K562 (cell line): ENCODE data around the gene ZEB2. TPM values are rescaled to one million over a fixed set of nuclear protein-coding genes. Genes with fewer than 3 reads are reported as not detected.

ENCODE experiments used
- ADNP ChIP-seq: fragments of 200-800 bp; sonication (Bioruptor generic); IDR thresholded peaks from 2 replicates; pipeline ENCODE4 v1.6.1; 2016; ENCODE audit warnings: missing genetic modification characterization, missing compliant biosample characterization
- BDP1 ChIP-seq: IDR thresholded peaks from 3 replicates; pipeline ENCODE4 v1.6.1; 2011; ENCODE audit not compliant: insufficient read length, insufficient read depth
- CBX1 ChIP-seq: sonication (generic); IDR thresholded peaks from 2 replicates; pipeline ENCODE4 v1.6.1; 2016; ENCODE audit warnings: antibody characterized with exemption, low read depth, mild to moderate bottlenecking
- CREM ChIP-seq: IDR thresholded peaks from 2 replicates; pipeline ENCODE4 v1.6.1; 2014; ENCODE audit warnings: antibody characterized with exemption, low read depth
- CTCF ChIP-seq, 3 experiments: IDR thresholded peaks in 2 of 3; conservative IDR thresholded peaks in 1 of 3; 2 replicates each; pipeline ENCODE4 v1.5.1; 2011 to 2012; ENCODE audit warnings: low read length in 3 of 3, mild to moderate bottlenecking in 3 of 3, control low read depth in 2 of 3, improper control_type of control experiment in 1 of 3, inconsistent platforms in 1 of 3, low read depth in 1 of 3, mixed read lengths in 1 of 3, moderate library complexity in 1 of 3; ENCODE audit not compliant: insufficient read depth in 2 of 3
- ETV1 ChIP-seq: fragments of 450-650 bp; conservative IDR thresholded peaks from 2 replicates; pipeline ENCODE4 v1.6.1; 2016; ENCODE audit warnings: missing genetic modification characterization, control low read depth, low read depth, missing compliant biosample characterization
- MCM3 ChIP-seq: fragments of 450-650 bp; IDR thresholded peaks from 2 replicates; pipeline ENCODE4 v1.6.1; 2016
- NCOA1 ChIP-seq: fragments of 450-650 bp; IDR thresholded peaks from 2 replicates; pipeline ENCODE4 v1.6.1; 2016; ENCODE audit warnings: low read depth
- NCOA6 ChIP-seq: fragments of 450-650 bp; IDR thresholded peaks from 2 replicates; pipeline ENCODE4 v1.6.1; 2017; ENCODE audit warnings: mild to moderate bottlenecking
- NR2C2 ChIP-seq, 2 experiments: fragments of 200-800 bp in 1 of 2; sonication (Bioruptor generic) in 1 of 2; sonication (generic) in 1 of 2; formaldehyde crosslinking in 1 of 2; IDR thresholded peaks; 2 replicates each; pipeline versions ENCODE4 v1.6.1 to v1.8.0; 2016 to 2022; ENCODE audit warnings: mild to moderate bottlenecking in 1 of 2, missing compliant biosample characterization in 1 of 2, missing genetic modification characterization in 1 of 2, missing genetic modification reagents in 1 of 2
- PCBP2 ChIP-seq: fragments of 200-400 bp; formaldehyde crosslinking; IDR thresholded peaks from 2 replicates; pipeline ENCODE4 v1.6.1; 2018; ENCODE audit warnings: low read length, low read depth, mild to moderate bottlenecking, moderate library complexity; ENCODE audit not compliant: poor library complexity, severe bottlenecking
- PHTF2 ChIP-seq: fragments of 250-450 bp; sonication (Bioruptor Pico); IDR thresholded peaks from 2 replicates; pipeline ENCODE4 v1.5.0; 2021; ENCODE audit warnings: mild to moderate bottlenecking
- PURB ChIP-seq: sonication (generic); formaldehyde crosslinking; IDR thresholded peaks from 2 replicates; pipeline ENCODE4 v1.9.0; 2021; ENCODE audit warnings: low read depth, mild to moderate bottlenecking, missing genetic modification reagents
- RNF2 ChIP-seq: sonication (generic); IDR thresholded peaks from 2 replicates; pipeline ENCODE4 v1.6.1; 2016
- SMAD4 ChIP-seq: fragments of 250-450 bp; sonication (Bioruptor Pico); conservative IDR thresholded peaks from 2 replicates; pipeline ENCODE4 v1.8.0; 2021; ENCODE audit warnings: inconsistent platforms, mild to moderate bottlenecking, moderate library complexity
- SMARCB1 ChIP-seq: IDR thresholded peaks from 2 replicates; pipeline ENCODE4 v1.6.1; 2011; ENCODE audit warnings: improper control_type of control experiment, low read depth; ENCODE audit not compliant: insufficient read length
- SRSF3 ChIP-seq: fragments of 200-400 bp; formaldehyde crosslinking; IDR thresholded peaks from 2 replicates; pipeline ENCODE4 v1.6.1; 2016; ENCODE audit warnings: mild to moderate bottlenecking, low read length, moderate library complexity; ENCODE audit not compliant: insufficient read depth
- TEAD4 ChIP-seq, 2 experiments: sonication (generic) in 1 of 2; formaldehyde crosslinking in 1 of 2; IDR thresholded peaks; 2 replicates each; pipeline versions ENCODE4 v1.6.1 to v1.8.0; 2012 to 2022; ENCODE audit warnings: borderline replicate concordance in 1 of 2, inconsistent platforms in 1 of 2, low read length in 1 of 2, mild to moderate bottlenecking in 1 of 2, missing genetic modification reagents in 1 of 2
- USF2 ChIP-seq: sonication (generic); formaldehyde crosslinking; IDR thresholded peaks from 2 replicates; pipeline ENCODE4 v1.5.0; 2020; ENCODE audit warnings: missing genetic modification reagents
- ZBTB17 ChIP-seq: fragments of 450-650 bp; formaldehyde crosslinking; IDR thresholded peaks from 2 replicates; pipeline ENCODE4 v1.4.0; 2020; ENCODE audit warnings: mild to moderate bottlenecking
- ZNF146 ChIP-seq: IDR thresholded peaks from one replicate; pipeline ENCODE4 v1.6.1; 2018; ENCODE audit warnings: missing compliant biosample characterization; ENCODE audit not compliant: unreplicated experiment
- ZNF695 ChIP-seq: fragments of 450-650 bp; formaldehyde crosslinking; IDR thresholded peaks from 2 replicates; pipeline ENCODE4 v1.4.0; 2020; ENCODE audit warnings: mild to moderate bottlenecking, moderate library complexity
- polyA plus RNA-seq, 8 experiments: library from polyadenylated mRNA; depleted of rRNA in 4 of 8; stranded (reverse) in 5 of 8; unstranded in 3 of 8; fragments of >200 nt; fragmentation: Nextera tagmentation in 2 of 8; fragmentation: Illumina TruSeq in 1 of 8; extraction: Ambion mirVana in 2 of 8; extraction: Trizol in 1 of 8; gene quantifications; 2 replicates each; pipeline versions ENCODE4 v1.2.1 to v1.2.3, GENCODE V29; 2011 to 2014; ENCODE audit warnings: inconsistent platforms in 1 of 8, missing spikeins in 1 of 8
- total RNA-seq, 7 experiments: library from RNA; depleted of rRNA in 6 of 7; stranded (reverse); fragments of >200 nt in 6 of 7; fragmentation: Illumina TruSeq in 2 of 7; extraction: Trizol in 2 of 7; gene quantifications; 2 replicates each; pipeline versions ENCODE4 v1.2.1 to v1.2.3, GENCODE V29; 2011 to 2021; ENCODE audit warnings: low replicate concordance in 1 of 7
- TF ChIP-seq, protein P1 (sequence below): fragments of 200-800 bp; sonication (Bioruptor generic); IDR thresholded peaks from 2 replicates; pipeline ENCODE4 v1.6.1; 2017; ENCODE audit warnings: missing genetic modification characterization, missing compliant biosample characterization
- TF ChIP-seq, protein P2 (sequence below): fragments of 450-650 bp; formaldehyde crosslinking; IDR thresholded peaks from 2 replicates; pipeline ENCODE4 v1.4.0; 2022; ENCODE audit warnings: missing genetic modification characterization

Gene ZEB2
- total and polyA plus RNA-seq, 9 of the 15 experiments (the other 6 are each of a cell fraction or from before 2014, with no cell fraction given) = 15.1 to 113 (median 72.3) TPM

DNA sequence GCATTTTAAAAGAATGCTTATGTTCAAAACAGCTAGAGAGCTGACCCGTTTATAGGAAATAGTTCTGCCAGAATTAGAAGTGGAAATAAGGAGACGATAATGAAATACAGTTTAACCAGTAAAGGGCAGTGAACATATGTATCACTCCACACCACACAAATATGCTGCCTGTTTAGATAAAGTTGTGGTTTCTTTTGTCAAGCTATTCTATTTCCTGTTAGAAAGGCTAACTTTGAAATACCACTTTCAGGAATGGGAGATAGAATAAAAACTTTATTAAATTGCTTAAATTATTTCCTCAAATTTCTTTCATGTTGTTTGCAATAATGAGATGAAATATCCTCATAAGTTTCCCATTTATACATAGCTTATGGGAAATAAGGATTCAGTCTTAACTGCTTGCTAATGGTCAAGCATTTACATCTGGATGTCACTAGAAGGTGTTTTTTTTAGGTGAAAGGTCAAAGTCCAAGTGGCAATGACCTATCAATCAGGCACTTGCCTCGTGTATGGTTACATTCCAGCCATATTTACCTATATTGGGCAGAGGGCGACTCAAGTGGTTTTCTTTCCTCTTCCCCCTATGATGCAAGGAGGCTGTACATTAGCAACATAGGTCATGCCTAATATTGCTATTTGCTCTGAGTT lies 148.9 kb downstream of the ZEB2 start (continued):
- TF ChIP-seq, protein P1, sequence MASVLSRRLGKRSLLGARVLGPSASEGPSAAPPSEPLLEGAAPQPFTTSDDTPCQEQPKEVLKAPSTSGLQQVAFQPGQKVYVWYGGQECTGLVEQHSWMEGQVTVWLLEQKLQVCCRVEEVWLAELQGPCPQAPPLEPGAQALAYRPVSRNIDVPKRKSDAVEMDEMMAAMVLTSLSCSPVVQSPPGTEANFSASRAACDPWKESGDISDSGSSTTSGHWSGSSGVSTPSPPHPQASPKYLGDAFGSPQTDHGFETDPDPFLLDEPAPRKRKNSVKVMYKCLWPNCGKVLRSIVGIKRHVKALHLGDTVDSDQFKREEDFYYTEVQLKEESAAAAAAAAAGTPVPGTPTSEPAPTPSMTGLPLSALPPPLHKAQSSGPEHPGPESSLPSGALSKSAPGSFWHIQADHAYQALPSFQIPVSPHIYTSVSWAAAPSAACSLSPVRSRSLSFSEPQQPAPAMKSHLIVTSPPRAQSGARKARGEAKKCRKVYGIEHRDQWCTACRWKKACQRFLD (CRISPR knock-in tag) = peak; percentile 54; the same call in 1 of the 2 replicates
- TF ChIP-seq, protein P2, sequence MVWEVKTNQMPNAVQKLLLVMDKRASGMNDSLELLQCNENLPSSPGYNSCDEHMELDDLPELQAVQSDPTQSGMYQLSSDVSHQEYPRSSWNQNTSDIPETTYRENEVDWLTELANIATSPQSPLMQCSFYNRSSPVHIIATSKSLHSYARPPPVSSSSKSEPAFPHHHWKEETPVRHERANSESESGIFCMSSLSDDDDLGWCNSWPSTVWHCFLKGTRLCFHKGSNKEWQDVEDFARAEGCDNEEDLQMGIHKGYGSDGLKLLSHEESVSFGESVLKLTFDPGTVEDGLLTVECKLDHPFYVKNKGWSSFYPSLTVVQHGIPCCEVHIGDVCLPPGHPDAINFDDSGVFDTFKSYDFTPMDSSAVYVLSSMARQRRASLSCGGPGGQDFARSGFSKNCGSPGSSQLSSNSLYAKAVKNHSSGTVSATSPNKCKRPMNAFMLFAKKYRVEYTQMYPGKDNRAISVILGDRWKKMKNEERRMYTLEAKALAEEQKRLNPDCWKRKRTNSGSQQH (CRISPR knock-in tag) = no peak
- no peak for TF ChIP-seq BDP1
- no peak for TF ChIP-seq MCM3
- TF ChIP-seq NCOA1 = no peak
- no peak for TF ChIP-seq CBX1
- TF ChIP-seq ZBTB17 (CRISPR knock-in tag) = no peak
- TF ChIP-seq ZNF695 (CRISPR knock-in tag) = no peak
- TF ChIP-seq TEAD4 (IDR thresholded peaks at IDR 0.05; ENCODE audit: low read length) = peak; percentile 90
- TF ChIP-seq TEAD4 (CRISPR knock-in tag; IDR thresholded peaks at IDR 0.05; ENCODE audit: borderline replicate concordance) = no peak
- peak; percentile 52 for TF ChIP-seq RNF2
- no peak for TF ChIP-seq PURB
- peak; percentile 45; the same call in 1 of the 2 replicates for TF ChIP-seq SMAD4 (CRISPR knock-in tag)
- TF ChIP-seq PCBP2 = no peak
- peak; percentile 71 for TF ChIP-seq ETV1 (tag)
- TF ChIP-seq PHTF2 (CRISPR knock-in tag) = no peak
- no peak for TF ChIP-seq SRSF3
- no peak for TF ChIP-seq USF2 (CRISPR knock-in tag)
- TF ChIP-seq ZNF146 (CRISPR knock-in tag) = no peak
- no peak for TF ChIP-seq CTCF (IDR thresholded peaks at IDR 0.05 in 2 of 3, conservative IDR thresholded peaks at IDR 0.05 in 1 of 3; ENCODE audit: insufficient read depth in 2 of 3, low read depth in 1 of 3, low read length in 3 of 3)
- TF ChIP-seq CREM = peak; percentile 27
- no peak for TF ChIP-seq NR2C2 (CRISPR knock-in tag; IDR thresholded peaks at IDR 0.05)
- TF ChIP-seq NR2C2 (tag; IDR thresholded peaks at IDR 0.05) = peak; percentile 91
- TF ChIP-seq SMARCB1 = peak; percentile 27
- TF ChIP-seq NCOA6 = no peak
- no peak for TF ChIP-seq ADNP
